Limb (tissue), 2 donors: ENCODE results near the gene PFDN2.

Experiments
- DNase-seq, 2 donors: peaks; one replicate each; pipeline ENCODE4 v3.0.0-alpha.2; 2016; ENCODE audit errors: extremely low spot score in 2 of 2

The PFDN2 gene

GRCh38 chr1:161059293-161059692 lies 58.5 kb downstream of the PFDN2 start:
- DNase-seq: no peak

GRCh38 chr1:161054805-161055204 lies 63.0 kb downstream of the PFDN2 start:
- no peak for DNase-seq

- DNase-seq: no peak
These were observed 63.6 kb downstream of the PFDN2 start for GRCh38 chr1:161054232-161054631.

- no peak for DNase-seq
These were observed 64.9 kb downstream of the PFDN2 start for GRCh38 chr1:161052899-161053298.

- no peak for DNase-seq
These were observed 66.6 kb downstream of the PFDN2 start for GRCh38 chr1:161051219-161051618.
